Fibroblast of pulmonary artery (primary cell): ENCODE measurements around the gene SLC51A.

Experiments
- DNase-seq: peaks from one replicate; pipeline ENCODE4 v3.0.0-alpha.2; 2010; ENCODE audit warnings: low read depth
- H3K4me3 ChIP-seq: replicated peaks from 2 replicates; pipeline ENCODE4 v1.5.1; 2011; ENCODE audit warnings: low read depth, mild to moderate bottlenecking, control low read depth, low read length, moderate library complexity
- CTCF ChIP-seq: IDR thresholded peaks from 2 replicates; pipeline ENCODE4 v1.5.1; 2011; ENCODE audit warnings: mild to moderate bottlenecking, control low read depth, low read length, inconsistent platforms; ENCODE audit errors: missing control alignments

The SLC51A gene

GRCh38 chr3:196272826-196273225, 56.5 kb downstream of the SLC51A start:
- DNase-seq: no peak

GRCh38 chr3:196273655-196274054, 57.3 kb downstream of the SLC51A start:
- no peak for TF ChIP-seq CTCF
- no peak for DNase-seq
- no peak overlapping the region for H3K4me3 ChIP-seq

More at GRCh38 chr3:196272826-196273225, 56.5 kb downstream of the SLC51A start:
- no peak overlapping the region for H3K4me3 ChIP-seq
- TF ChIP-seq CTCF: no peak

- TF ChIP-seq CTCF: no peak
- no peak overlapping the region for H3K4me3 ChIP-seq
- DNase-seq: no peak
Observed at GRCh38 chr3:196274585-196274984, 58.3 kb downstream of the SLC51A start.

GRCh38 chr3:196275126-196275525, 58.8 kb downstream of the SLC51A start:
- DNase-seq: no peak
- no peak for TF ChIP-seq CTCF
- no peak overlapping the region for H3K4me3 ChIP-seq

GRCh38 chr3:196280689-196281440, 64.5 kb downstream of the SLC51A start:
- TF ChIP-seq CTCF: no peak
- DNase-seq: no peak

GRCh38 chr3:196281962-196282361, 65.6 kb downstream of the SLC51A start:
- DNase-seq: no peak
- no peak for TF ChIP-seq CTCF
- H3K4me3 ChIP-seq: no peak overlapping the region

More at GRCh38 chr3:196280689-196281440, 64.5 kb downstream of the SLC51A start:
- H3K4me3 ChIP-seq: no peak overlapping the region
